Mesangial cell (primary cell): ENCODE data around the gene ABHD12. TPM values are rescaled to one million over a fixed set of nuclear protein-coding genes. Genes with fewer than 3 reads are reported as not detected.

Source experiments
- total RNA-seq: library from RNA; depleted of rRNA; stranded (reverse); fragments of >200 nt; gene quantifications from 2 replicates; pipeline ENCODE4 v1.2.3, GENCODE V29; 2015

The ABHD12 gene
- total RNA-seq: 62.9 and 65.0 TPM in 2 replicates

GRCh38 chr20:25390538-25391528 lies at the start of gene ABHD12:
Gene ABHD12, minus strand, starts transcription at chr20:25390835. Its CDS starts 132 bp downstream, at chr20:25390703.

DNA sequence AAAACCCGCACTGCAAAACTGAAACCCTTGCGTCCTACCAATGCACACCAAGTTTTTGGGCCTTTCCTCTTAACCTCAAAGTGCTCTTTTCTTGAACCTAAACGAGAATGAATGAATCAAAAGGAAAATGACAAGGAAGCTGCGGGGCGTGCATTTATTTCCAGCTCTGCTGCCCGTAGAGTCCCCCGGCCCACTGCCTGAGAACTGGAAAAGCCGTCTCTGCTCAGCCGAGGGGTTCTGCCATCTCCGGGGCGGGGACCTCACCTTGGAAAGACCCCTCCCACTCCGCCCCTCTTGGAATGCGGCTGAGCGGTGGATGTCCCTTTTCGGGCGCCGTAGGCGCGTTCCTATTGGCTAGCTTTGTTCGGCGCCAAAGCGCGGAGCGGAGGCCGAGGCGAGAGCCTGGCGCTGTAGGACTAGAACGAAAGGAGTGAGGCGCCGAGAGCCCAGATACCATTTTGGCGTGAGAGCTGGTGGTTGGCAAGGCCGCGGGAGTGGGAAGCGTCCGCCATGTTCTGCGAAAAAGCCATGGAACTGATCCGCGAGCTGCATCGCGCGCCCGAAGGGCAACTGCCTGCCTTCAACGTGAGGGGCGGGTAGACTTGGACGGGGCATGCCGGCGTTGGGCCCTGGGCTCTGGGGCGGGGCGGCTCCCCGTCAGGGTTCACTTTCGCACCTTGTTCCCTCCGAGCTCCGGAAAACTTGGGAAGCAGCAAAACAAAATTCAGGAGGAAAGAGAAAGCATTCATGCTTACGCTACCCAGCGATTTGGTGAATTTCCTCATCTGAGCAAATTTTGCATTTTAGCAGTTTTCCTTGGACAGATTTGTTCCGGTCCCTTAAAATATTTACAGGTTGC lies 16.9 kb upstream of the ABHD12 start, which contains the start of gene GINS1:
Gene GINS1, plus strand, starts transcription at position 363 of the 859 bp plus-strand sequence. Its CDS starts 148 bp downstream, at position 511.

Other genes with a start within 250 kb of the ABHD12 start
- gene ENTPD6, start 195.1 kb downstream of the ABHD12 start, total RNA-seq: 60.6 and 84.1 TPM in 2 replicates
- gene PYGB, start 142.8 kb downstream of the ABHD12 start, total RNA-seq: 229 and 234 TPM in 2 replicates
- gene GINS1, start 16.8 kb upstream of the ABHD12 start, total RNA-seq: 3.0 and 22.7 TPM in 2 replicates
- 6.0 and 13.7 TPM in 2 replicates for gene NINL, start 194.7 kb upstream of the ABHD12 start, total RNA-seq
- gene NANP, start 233.2 kb upstream of the ABHD12 start, total RNA-seq: 3.7 and 5.4 TPM in 2 replicates